GM18526 (cell line): ENCODE results near the gene ATP8A1.

ENCODE experiments used
- POLR2A ChIP-seq: IDR thresholded peaks from 3 replicates; pipeline ENCODE4 v1.6.1; 2011; ENCODE audit not compliant: insufficient read length; ENCODE audit errors: extremely low read depth

Gene ATP8A1

GRCh38 chr4:42362591-42362990 is 294.3 kb downstream of the ATP8A1 start:
- no peak for TF ChIP-seq POLR2A

- TF ChIP-seq POLR2A = no peak
Measured at GRCh38 chr4:42361456-42361855, 295.4 kb downstream of the ATP8A1 start.

GRCh38 chr4:42360256-42360669 is 296.6 kb downstream of the ATP8A1 start:
- TF ChIP-seq POLR2A = no peak

GRCh38 chr4:42359711-42360110 is 297.2 kb downstream of the ATP8A1 start:
- TF ChIP-seq POLR2A = no peak
